Activated CD4-positive, alpha-beta T cell treated with anti-CD3 and anti-CD28 coated beads for 1 hour (primary cell): ENCODE measurements around the gene GAD2.

ENCODE experiments used
- DNase-seq: peaks from one replicate; pipeline ENCODE4 v3.0.0-alpha.2; 2020

GAD2 gene

GRCh38 chr10:26225322-26225721 is 8.7 kb downstream of the GAD2 start:
- no peak for DNase-seq

GRCh38 chr10:26227786-26228185 is 11.2 kb downstream of the GAD2 start:
- no peak for DNase-seq

- DNase-seq = no peak
Observed at GRCh38 chr10:26232174-26232573, 15.6 kb downstream of the GAD2 start.

- no peak for DNase-seq
Observed at GRCh38 chr10:26235761-26236160, 19.2 kb downstream of the GAD2 start.

- no peak for DNase-seq
Observed at GRCh38 chr10:26238378-26238777, 21.8 kb downstream of the GAD2 start.

- DNase-seq = no peak
Observed at GRCh38 chr10:26242706-26243350, 26.3 kb downstream of the GAD2 start.

- no peak for DNase-seq
Observed at GRCh38 chr10:26243351-26243720, 26.8 kb downstream of the GAD2 start.

GRCh38 chr10:26249681-26250080 is 33.1 kb downstream of the GAD2 start:
- DNase-seq = no peak

GRCh38 chr10:26251925-26252324 is 35.4 kb downstream of the GAD2 start:
- no peak for DNase-seq

GRCh38 chr10:26254616-26255015 is 38.0 kb downstream of the GAD2 start:
- no peak for DNase-seq

- no peak for DNase-seq
Observed at GRCh38 chr10:26259341-26259740, 42.8 kb downstream of the GAD2 start.

GRCh38 chr10:26269754-26270153 is 53.2 kb downstream of the GAD2 start:
- DNase-seq = no peak

- DNase-seq = no peak
Observed at GRCh38 chr10:26274391-26274790, 57.8 kb downstream of the GAD2 start.

- no peak for DNase-seq
Observed at GRCh38 chr10:26278295-26278694, 61.7 kb downstream of the GAD2 start.

- no peak for DNase-seq
Observed at GRCh38 chr10:26290236-26290635, 73.7 kb downstream of the GAD2 start.

GRCh38 chr10:26291721-26292480 is 75.3 kb downstream of the GAD2 start:
- no peak for DNase-seq

- no peak for DNase-seq
Observed at GRCh38 chr10:26296360-26296759, 79.8 kb downstream of the GAD2 start.

- no peak for DNase-seq
Observed at GRCh38 chr10:26300001-26300400, 83.4 kb downstream of the GAD2 start.

GRCh38 chr10:26303366-26303765 is 86.8 kb downstream of the GAD2 start:
- DNase-seq = no peak

- no peak for DNase-seq
Observed at GRCh38 chr10:26310361-26310760, 93.8 kb downstream of the GAD2 start.

GRCh38 chr10:26311383-26311940 is 94.9 kb downstream of the GAD2 start:
- no peak for DNase-seq

GRCh38 chr10:26314265-26315013 is 97.9 kb downstream of the GAD2 start:
- no peak for DNase-seq

- DNase-seq = no peak
Observed at GRCh38 chr10:26318672-26319071, 102.1 kb downstream of the GAD2 start.

GRCh38 chr10:26323219-26323618 is 106.6 kb downstream of the GAD2 start:
- no peak for DNase-seq
